HG03442 (cell line): ENCODE measurements around the gene PCDH9.

Source experiments
- ATAC-seq: cut with Tn5 transposase; IDR thresholded peaks from one replicate; pipeline ENCODE4 v1.9.1; 2021; ENCODE audit warnings: mild to moderate bottlenecking, moderate library complexity; ENCODE audit not compliant: unreplicated experiment

Gene PCDH9

GRCh38 chr13:66691149-66691548, 539.0 kb downstream of the PCDH9 start:
- no peak for ATAC-seq

DNA sequence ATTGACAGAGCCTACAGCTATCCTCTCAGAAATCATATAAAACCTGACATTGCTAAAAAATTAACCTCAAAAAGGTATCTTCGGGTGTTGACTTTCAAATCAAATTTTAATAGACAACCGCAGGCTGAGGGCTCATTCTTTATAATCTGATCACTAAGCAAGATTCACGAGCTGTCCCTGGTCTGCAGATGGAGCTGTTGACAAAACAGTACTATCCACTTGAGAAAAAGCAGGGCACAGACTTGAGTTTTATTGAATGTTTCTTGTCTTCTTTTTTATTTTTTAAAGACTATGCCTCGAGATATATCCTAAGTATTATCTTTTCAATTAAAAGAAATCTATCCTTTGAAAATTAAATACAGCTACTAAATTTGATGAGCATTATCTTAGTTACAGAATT, 540.5 kb downstream of the PCDH9 start:
- no peak for ATAC-seq

DNA sequence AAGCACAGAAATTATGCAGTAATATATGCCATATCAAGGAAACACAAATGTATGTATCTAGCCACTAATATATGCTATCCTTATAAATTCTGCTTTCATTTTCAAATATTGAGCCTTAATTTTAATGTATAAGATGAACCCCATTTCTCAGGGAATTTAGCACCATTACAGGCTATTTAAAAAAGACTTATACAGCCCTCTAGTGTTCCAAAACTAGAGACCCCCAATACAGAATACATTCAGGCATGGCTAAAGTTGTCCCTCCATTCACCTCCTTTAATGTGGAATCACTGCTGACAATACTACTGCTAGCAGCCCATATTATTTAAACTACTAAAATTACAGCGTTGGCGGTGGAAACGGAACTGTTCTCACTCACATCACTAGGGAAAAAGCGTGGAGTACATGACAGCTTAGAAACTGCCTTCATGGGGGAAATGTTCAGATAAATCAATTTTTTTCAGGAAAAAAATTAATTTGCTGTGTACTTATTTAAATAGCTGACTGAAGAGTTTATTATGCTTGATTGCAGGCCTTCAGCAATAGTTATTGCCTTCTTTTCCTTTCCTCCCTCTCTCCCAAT, 541.0 kb downstream of the PCDH9 start:
- no peak for ATAC-seq

DNA sequence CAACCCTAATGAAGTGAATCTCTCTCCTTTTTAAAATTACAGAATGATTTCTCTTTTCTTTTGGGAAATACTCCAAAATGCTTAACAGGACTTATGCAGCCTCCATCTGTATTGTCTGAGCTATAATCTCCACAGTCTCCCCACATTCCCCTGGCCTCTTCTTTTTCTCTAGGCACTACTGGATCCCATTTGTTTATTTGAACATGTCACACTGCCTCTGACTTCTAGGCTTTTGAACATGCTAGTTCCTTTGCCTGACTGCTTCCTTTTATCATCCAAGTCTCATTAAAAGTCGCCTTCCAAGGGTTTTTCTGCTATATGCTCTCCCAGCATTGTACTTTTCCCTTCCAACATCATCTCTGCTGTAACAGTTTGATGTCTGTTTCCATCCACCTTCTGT, 548.7 kb downstream of the PCDH9 start:
- no peak for ATAC-seq

DNA sequence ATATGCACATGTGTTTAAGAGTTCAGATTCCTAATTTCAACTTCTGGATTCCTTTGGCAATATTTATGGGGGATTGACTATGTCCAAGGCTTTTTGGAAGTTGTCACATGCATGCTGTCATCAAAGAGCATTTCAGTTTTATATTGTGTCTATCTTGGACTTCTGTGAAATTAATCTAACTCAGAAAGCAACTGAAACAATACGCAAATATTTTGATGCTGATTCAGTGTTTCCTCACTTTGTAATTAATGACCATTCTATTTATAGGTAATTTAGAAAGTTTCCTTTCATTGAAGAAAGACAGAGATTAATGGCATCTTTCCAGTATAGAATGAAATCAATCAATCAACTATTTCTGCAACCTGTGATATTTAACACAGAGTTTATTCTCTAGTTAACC, 550.1 kb downstream of the PCDH9 start:
- ATAC-seq = no peak

DNA sequence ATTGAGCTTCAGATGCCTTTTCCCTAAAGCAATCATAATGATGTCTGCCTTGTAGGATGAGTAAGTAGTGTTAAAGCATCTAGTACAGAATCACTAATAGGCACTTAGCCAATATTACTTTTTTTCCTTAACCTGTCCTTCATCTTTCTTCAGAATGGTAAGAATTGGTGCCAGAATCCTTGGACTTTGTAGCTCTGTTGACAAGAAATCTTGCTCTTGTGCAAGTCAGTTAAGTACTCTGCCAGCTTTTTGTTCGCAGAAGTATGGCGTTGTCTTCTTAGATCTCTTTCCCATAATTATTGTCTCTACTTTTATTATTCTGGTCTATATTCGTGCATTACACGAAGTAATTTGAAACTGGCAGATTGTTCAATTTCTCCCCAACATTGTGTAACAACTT, 554.5 kb downstream of the PCDH9 start:
- no peak for ATAC-seq

GRCh38 chr13:66673401-66673800, 556.7 kb downstream of the PCDH9 start:
- no peak for ATAC-seq

GRCh38 chr13:66665991-66666390, 564.1 kb downstream of the PCDH9 start:
- ATAC-seq = no peak

DNA sequence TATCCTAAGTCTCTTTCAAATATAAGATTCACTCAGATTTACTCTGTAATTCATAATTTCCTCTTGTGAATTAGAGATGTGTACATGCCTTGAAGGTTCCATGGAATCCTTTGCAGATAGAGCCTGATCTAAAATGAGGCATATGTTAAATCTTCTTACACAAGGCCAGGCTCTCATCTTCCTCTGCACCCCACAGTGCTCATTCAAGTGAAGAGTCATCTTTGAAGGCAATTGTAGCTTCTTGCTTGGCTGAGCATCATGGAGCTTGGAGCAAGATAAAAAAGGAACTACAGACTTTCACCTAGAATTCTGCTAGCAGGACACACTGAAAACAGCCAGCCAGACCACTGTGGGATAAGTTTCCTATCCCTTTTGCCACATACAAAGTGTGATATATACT, 566.4 kb downstream of the PCDH9 start:
- ATAC-seq = no peak

GRCh38 chr13:66663206-66663605, 566.9 kb downstream of the PCDH9 start:
- no peak for ATAC-seq

DNA sequence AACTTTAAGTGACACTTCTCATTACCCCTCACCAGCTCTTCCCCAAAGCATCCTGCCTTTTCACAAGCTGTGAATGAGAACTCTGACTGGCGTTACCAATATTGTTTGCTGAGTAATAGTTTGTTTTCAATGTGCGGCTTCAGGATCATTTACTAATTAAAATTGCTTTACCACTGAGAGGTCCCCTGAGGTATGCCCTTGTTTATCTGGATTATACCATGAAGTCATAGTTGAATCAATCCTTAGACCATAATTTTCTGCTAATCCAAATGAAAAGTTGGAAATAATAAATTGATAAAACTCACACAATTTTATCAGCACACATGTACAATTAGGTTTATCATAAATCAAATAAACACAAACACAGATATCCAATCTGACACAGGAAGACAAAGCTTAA, 568.8 kb downstream of the PCDH9 start:
- no peak for ATAC-seq

DNA sequence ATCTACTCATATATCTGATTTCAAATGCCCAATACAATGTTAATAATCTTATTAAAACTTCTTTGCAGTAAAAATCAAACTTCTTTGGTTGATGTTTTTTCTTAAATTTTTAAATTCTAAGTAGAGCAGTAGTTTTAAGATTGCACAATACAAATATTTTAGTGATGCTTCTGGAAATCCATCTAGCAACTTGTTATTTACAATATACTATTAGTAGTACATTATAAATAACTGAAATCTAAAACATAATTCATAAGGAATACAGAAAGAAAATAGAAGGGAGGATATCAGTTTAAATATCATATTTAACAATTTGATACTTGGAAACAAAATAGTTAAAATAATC, 569.7 kb downstream of the PCDH9 start:
- no peak for ATAC-seq

DNA sequence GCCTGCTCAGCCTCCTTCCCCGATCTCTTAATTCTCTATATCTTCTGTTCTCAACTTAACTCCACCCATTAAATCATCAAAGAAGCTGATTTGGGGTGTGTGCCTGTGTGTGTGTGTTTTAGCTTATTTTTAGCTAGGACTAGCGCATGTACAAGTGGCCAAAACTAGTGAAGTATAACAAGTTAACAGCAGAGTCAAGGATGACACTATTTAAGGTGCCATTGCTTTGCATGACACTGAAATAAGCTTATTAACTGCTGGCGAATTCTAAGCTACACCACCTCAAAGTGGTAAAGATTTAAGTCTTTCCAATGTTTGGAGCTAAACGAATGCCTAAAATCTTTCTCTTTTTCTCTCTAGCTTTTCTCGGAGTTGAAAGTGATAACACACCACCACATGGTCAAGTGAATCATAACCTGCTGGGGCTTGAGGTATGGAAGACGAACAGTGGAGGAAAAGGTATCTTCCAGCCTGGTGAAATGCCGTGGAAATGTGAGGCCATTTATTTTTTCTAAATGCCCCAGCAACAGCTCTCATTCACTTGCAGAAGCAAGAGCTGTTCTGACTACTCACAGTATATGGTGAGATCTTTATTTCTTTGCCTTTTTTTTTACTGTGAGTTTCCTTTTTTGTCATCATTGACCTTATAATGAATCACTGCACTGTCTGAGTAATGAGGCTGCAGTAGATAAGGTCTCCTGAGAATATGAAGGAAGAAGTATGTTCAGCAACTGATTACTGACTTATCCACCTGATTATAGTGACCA, 570.3 kb downstream of the PCDH9 start:
- peak; percentile 66 for ATAC-seq

- no peak for ATAC-seq
These were observed 570.9 kb downstream of the PCDH9 start for GRCh38 chr13:66659286-66659685.

DNA sequence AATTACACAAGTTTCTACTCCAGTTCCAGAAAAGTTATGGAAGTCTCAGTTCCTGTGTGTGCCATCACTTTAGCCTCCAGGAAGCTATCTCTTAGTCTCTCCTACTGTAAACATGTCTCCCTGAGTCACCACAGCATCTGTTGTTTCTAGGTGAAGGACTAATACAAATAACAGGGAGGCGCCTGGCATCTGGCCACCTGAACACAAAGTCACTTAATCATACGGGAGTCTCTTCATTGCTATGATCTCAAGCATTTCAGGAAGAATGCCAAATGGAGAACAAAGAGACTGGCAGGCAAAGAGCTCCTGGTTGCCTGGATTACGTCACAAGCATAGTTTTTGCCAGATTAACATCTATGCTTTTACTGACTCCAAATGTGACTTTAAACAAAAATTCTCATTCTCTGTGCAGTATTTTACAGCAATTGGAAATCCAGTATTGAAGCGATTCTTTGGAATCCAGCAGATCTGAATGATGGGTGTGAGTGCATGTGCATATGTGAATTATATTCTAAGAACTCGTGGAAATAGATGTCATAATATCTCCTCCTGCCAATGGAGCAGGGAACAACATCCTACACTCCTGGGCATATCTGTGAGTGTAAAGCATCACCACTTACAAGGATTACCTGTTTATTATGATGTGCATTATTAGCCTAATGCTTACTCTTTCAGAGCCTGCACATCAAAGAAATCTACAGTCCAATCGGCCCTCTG, 572.8 kb downstream of the PCDH9 start:
- ATAC-seq = no peak

- ATAC-seq = no peak
These were observed 574.2 kb downstream of the PCDH9 start for GRCh38 chr13:66655847-66656454.

DNA sequence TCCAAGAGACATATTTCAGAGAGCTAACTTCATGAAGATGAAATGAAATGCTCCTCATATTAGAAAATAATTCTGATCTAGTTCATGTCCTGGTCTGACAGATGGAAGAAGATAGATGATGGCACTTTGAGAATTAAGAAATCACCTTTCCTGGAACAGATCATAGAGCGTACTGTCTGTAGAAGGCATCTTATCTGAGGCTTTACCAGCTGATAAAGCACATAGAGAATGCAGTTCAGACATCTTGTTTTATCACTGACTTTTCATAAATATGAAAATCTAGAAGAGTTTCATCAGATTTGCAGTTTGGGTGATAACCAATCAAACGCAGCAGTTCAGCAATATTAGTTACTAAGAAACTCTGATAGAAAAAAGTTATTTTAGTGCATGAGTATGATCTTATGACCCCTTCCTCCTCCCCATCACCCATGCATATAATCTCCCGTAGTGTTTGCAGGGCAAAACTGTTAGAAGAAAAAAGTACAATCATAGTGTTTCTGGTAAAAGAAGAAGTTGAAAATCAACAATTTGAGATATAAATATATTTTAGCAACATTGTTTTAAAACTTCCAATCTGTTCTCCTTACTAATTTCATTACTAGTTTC, 585.2 kb downstream of the PCDH9 start:
- ATAC-seq = no peak

- no peak for ATAC-seq
These were observed 589.9 kb downstream of the PCDH9 start for GRCh38 chr13:66640231-66640630.

DNA sequence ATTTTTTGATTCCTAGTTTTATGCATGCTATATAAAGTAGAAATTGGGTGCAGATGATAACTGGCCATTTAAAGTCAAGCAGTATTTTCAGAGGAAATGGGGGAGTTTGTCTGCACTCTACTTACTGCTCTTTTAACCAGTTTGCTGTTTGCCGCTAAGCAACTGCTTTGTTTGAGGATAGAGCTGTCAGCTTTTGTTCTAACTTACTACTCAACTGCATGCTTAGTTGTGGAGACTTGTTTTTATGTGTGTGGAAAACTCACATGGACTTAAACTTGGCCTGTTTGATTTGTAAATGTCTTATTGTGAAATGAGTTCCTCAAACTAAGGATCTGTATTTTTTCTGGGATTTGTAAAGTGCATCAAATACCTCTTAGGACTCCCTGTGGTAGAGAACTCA, 591.1 kb downstream of the PCDH9 start:
- no peak for ATAC-seq

GRCh38 chr13:66635526-66635925, 594.6 kb downstream of the PCDH9 start:
- no peak for ATAC-seq

GRCh38 chr13:66634384-66634783, 595.8 kb downstream of the PCDH9 start:
- no peak for ATAC-seq
